HG03159 (cell line): Measurements from ENCODE around the gene PON1.

Source experiments
- ATAC-seq: cut with Tn5 transposase; IDR thresholded peaks from one replicate; pipeline ENCODE4 v1.9.1; 2021; ENCODE audit warnings: mild to moderate bottlenecking, moderate library complexity; ENCODE audit not compliant: unreplicated experiment

The PON1 gene

GRCh38 chr7:95261895-95262415 lies 62.4 kb downstream of the PON1 start:
- no peak for ATAC-seq

- no peak for ATAC-seq
These were observed 68.6 kb downstream of the PON1 start for GRCh38 chr7:95255691-95256090.

GRCh38 chr7:95253986-95254385 lies 70.3 kb downstream of the PON1 start:
- no peak for ATAC-seq

DNA sequence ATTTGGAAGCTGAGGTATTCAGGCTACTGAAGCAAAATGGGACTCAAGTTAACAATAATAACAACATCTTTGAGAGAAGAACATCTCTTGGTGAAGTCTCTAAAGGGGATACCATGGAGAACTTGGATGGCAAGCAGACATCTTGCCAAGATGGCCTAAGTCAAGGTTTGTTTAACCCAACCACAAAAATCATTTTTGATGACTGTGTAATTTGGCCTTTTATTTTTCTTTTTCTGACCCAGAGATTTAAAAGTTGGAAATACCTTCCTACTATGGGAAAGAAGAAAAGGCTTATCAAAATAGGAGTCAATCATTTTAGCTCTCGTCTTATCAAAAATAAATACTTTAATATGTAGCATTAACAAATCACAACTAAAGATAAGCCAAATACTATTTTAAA lies 72.4 kb downstream of the PON1 start:
- ATAC-seq: no peak

DNA sequence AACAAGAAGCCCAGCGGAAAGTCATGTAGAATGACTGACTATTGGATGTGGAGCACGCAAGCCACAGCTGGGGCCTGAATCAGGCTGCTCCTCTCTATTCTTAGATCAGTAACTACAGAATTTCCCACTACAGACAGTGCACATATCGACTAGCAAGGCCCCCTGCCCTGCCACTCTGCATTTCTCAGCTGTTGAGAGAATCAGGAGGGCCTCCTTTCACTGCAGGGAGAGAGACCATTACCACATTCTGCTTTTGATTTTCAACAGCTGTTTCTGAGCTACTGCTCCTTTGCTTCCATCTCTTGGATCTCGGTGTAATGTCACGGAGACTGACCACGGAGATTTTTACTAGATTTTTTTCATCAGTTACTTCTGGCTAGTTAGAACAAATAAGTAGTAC lies 73.8 kb downstream of the PON1 start:
- ATAC-seq: no peak
